HepG2 (cell line): ENCODE data around the gene CHST12. TPM values are rescaled to one million over a fixed set of nuclear protein-coding genes. Genes with fewer than 3 reads are reported as not detected.

Source experiments
- AGO1 ChIP-seq: fragments of 200-400 bp; formaldehyde crosslinking; IDR thresholded peaks from 2 replicates; pipeline ENCODE4 v1.6.1; 2017; ENCODE audit warnings: mild to moderate bottlenecking, low read depth, low read length, moderate library complexity; ENCODE audit not compliant: poor library complexity, severe bottlenecking
- BORCS8-MEF2B ChIP-seq: sonication (generic); formaldehyde crosslinking; IDR thresholded peaks from 2 replicates; pipeline ENCODE4 v1.8.0; 2022; ENCODE audit warnings: mild to moderate bottlenecking, missing genetic modification reagents
- DMTF1 ChIP-seq: sonication (generic); formaldehyde crosslinking; IDR thresholded peaks from 2 replicates; pipeline ENCODE4 v1.4.0; 2020; ENCODE audit warnings: mild to moderate bottlenecking, missing genetic modification reagents
- FOXP4 ChIP-seq: sonication (generic); formaldehyde crosslinking; IDR thresholded peaks from 2 replicates; pipeline ENCODE4 v1.4.0; 2020; ENCODE audit warnings: missing genetic modification reagents
- HNF4G ChIP-seq, 2 experiments: sonication (generic) in 1 of 2; formaldehyde crosslinking in 1 of 2; IDR thresholded peaks; 2 replicates each; pipeline versions ENCODE4 v1.4.0 to v1.6.1; 2011 to 2020; ENCODE audit warnings: borderline replicate concordance in 2 of 2, low read depth in 2 of 2, mild to moderate bottlenecking in 2 of 2, low read length in 1 of 2, missing genetic modification reagents in 1 of 2, moderate library complexity in 1 of 2
- HOMEZ ChIP-seq: IDR thresholded peaks from 2 replicates; pipeline ENCODE4 v1.6.1; 2016; ENCODE audit warnings: low read depth
- KLF16 ChIP-seq, 2 experiments: sonication (generic) in 1 of 2; formaldehyde crosslinking in 1 of 2; IDR thresholded peaks; 2 replicates each; pipeline versions ENCODE4 v1.6.1 to v1.8.0; 2016 to 2023; ENCODE audit warnings: missing genetic modification reagents in 2 of 2, missing compliant biosample characterization in 1 of 2
- MXD1 ChIP-seq: sonication (generic); formaldehyde crosslinking; IDR thresholded peaks from 2 replicates; pipeline ENCODE4 v1.4.0; 2020; ENCODE audit warnings: mild to moderate bottlenecking, missing genetic modification reagents
- MXD4 ChIP-seq: IDR thresholded peaks from 2 replicates; pipeline ENCODE4 v1.6.1; 2016; ENCODE audit warnings: mild to moderate bottlenecking, missing biosample characterization, missing genetic modification reagents
- RFX5 ChIP-seq: IDR thresholded peaks from 2 replicates; pipeline ENCODE4 v1.6.1; 2011; ENCODE audit warnings: low read depth, low read length, improper control_type of control experiment
- SRSF1 ChIP-seq: fragments of 200-400 bp; formaldehyde crosslinking; optimal IDR thresholded peaks from 2 replicates; pipeline ENCODE3; 2017; ENCODE audit warnings: mild to moderate bottlenecking, low read depth, low read length, moderate library complexity
- TCF7L2 ChIP-seq: IDR thresholded peaks from 2 replicates; pipeline ENCODE4 v1.6.1; 2011; ENCODE audit warnings: mild to moderate bottlenecking, low read depth, low read length, moderate library complexity
- ZNF234 ChIP-seq: sonication (generic); formaldehyde crosslinking; conservative IDR thresholded peaks from 2 replicates; pipeline ENCODE4 v1.5.1; 2020; ENCODE audit warnings: mild to moderate bottlenecking, missing genetic modification reagents
- ZNF281 ChIP-seq: sonication (generic); formaldehyde crosslinking; IDR thresholded peaks from 2 replicates; pipeline ENCODE4 v1.4.0; 2020; ENCODE audit warnings: missing genetic modification reagents, borderline replicate concordance
- ZNF335 ChIP-seq: sonication (generic); formaldehyde crosslinking; IDR thresholded peaks from 2 replicates; pipeline ENCODE4 v1.4.0; 2020; ENCODE audit warnings: missing genetic modification reagents
- ZNF382 ChIP-seq: sonication (generic); formaldehyde crosslinking; IDR thresholded peaks from 2 replicates; pipeline ENCODE4 v1.5.0; 2020; ENCODE audit warnings: missing genetic modification reagents, mild to moderate bottlenecking, borderline replicate concordance
- ZNF749 ChIP-seq: sonication (generic); formaldehyde crosslinking; IDR thresholded peaks from 2 replicates; pipeline ENCODE4 v1.8.0; 2022; ENCODE audit warnings: mild to moderate bottlenecking, missing genetic modification reagents, moderate library complexity, borderline replicate concordance
- polyA plus RNA-seq, 8 experiments: library from polyadenylated mRNA; depleted of rRNA in 3 of 8; stranded (reverse) in 7 of 8; unstranded in 1 of 8; fragments of >200 nt; fragmentation: Illumina TruSeq in 4 of 8; extraction: Trizol in 4 of 8; gene quantifications; 2 replicates each; pipeline versions ENCODE4 v1.2.1 to v1.2.3, GENCODE V29; 2011 to 2016; ENCODE audit warnings: low read depth in 4 of 8, missing spikeins in 1 of 8, mixed read lengths in 1 of 8; ENCODE audit not compliant: insufficient read depth in 1 of 8
- total RNA-seq, 5 experiments: library from RNA; depleted of rRNA; stranded (reverse); fragments of >200 nt; fragmentation: Illumina TruSeq; extraction: Trizol; gene quantifications; 2 replicates each; pipeline ENCODE4 v1.2.3, GENCODE V29; 2016; ENCODE audit warnings: low read depth in 1 of 5

CHST12 gene
- total and polyA plus RNA-seq, 2 of the 13 experiments (the other 11 are each of a cell fraction or from before 2014, with no cell fraction given), result 6.4 to 15.8 TPM

GRCh38 chr7:2451171-2452073 is 48.0 kb downstream of the CHST12 start (continued):
- TF ChIP-seq MXD1, result peak; percentile 48; the same call in 1 of the 2 replicates
- peak; percentile 32 for TF ChIP-seq SRSF1
- TF ChIP-seq FOXP4 (CRISPR knock-in tag), result peak; percentile 6; the same call in 1 of the 2 replicates
- no peak for TF ChIP-seq RFX5
- TF ChIP-seq ZNF234 (CRISPR knock-in tag), result no peak
- TF ChIP-seq ZNF382, result no peak
- TF ChIP-seq DMTF1, result 0 out of 2 replicates have a peak, but pooled peaks have one; percentile 31
- TF ChIP-seq HNF4G (IDR thresholded peaks at IDR 0.05; ENCODE audit: borderline replicate concordance, low read depth, low read length), result no peak
- no peak for TF ChIP-seq HNF4G (CRISPR knock-in tag; IDR thresholded peaks at IDR 0.05; ENCODE audit: borderline replicate concordance, low read depth)
- 0 out of 2 replicates have a peak, but pooled peaks have one; percentile 19 for TF ChIP-seq ZNF749
- TF ChIP-seq HOMEZ (CRISPR knock-in tag), result peak; percentile 38; the same call in 1 of the 2 replicates
- 0 out of 2 replicates have a peak, but pooled peaks have one; percentile 32 for TF ChIP-seq ZNF335 (CRISPR knock-in tag)
- TF ChIP-seq KLF16 (CRISPR knock-in tag; IDR thresholded peaks at IDR 0.05), result peak in 1 of 2 experiments; percentile 36; a peak in 1 of 4 replicates
- peak; percentile 93 for TF ChIP-seq AGO1
- TF ChIP-seq ZNF281 (CRISPR knock-in tag), result no peak
- TF ChIP-seq TCF7L2, result no peak
- peak; percentile 70 for TF ChIP-seq MXD4
- peak; percentile 54; the same call in 1 of the 2 replicates for TF ChIP-seq BORCS8-MEF2B (CRISPR knock-in tag)
